Measurements from ENCODE around the gene MAML2. TPM values are rescaled to one million over a fixed set of nuclear protein-coding genes. Genes with fewer than 3 reads are reported as not detected.

Gene MAML2
- total RNA-seq, 1 donor from 2014 or later: 1.3 TPM

DNA sequence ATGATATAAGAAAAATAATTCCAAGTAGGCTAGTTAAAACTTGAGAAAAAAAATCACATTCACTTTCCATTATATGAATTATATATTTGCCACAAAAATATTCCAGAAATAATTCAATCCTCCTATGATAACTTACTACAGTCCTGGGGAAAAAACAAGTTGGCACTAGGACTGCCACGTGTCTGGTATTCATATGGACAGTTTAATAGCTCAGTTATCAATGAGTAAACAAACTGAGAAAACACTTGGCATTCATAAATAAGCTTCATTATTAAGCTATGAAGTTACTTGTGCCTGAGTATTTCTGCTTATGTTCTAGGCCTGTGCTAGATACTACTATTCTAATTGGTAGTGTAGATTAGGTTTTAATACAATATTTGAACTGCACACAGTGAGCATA lies 22.5 kb upstream of the MAML2 start:
- Histone ChIP-seq H3K36me3 (ENCODE audit: control insufficient read depth, insufficient read depth, low read length) (no peaks in the 10 kb centered on the region), H3K27me3 (ENCODE audit: control insufficient read depth, insufficient read depth, low read length) (no peaks in the 10 kb centered on the region), H3K4me3 (ENCODE audit: low read depth, low read length) (no peak overlapping the region)
- TF ChIP-seq, protein P1, sequence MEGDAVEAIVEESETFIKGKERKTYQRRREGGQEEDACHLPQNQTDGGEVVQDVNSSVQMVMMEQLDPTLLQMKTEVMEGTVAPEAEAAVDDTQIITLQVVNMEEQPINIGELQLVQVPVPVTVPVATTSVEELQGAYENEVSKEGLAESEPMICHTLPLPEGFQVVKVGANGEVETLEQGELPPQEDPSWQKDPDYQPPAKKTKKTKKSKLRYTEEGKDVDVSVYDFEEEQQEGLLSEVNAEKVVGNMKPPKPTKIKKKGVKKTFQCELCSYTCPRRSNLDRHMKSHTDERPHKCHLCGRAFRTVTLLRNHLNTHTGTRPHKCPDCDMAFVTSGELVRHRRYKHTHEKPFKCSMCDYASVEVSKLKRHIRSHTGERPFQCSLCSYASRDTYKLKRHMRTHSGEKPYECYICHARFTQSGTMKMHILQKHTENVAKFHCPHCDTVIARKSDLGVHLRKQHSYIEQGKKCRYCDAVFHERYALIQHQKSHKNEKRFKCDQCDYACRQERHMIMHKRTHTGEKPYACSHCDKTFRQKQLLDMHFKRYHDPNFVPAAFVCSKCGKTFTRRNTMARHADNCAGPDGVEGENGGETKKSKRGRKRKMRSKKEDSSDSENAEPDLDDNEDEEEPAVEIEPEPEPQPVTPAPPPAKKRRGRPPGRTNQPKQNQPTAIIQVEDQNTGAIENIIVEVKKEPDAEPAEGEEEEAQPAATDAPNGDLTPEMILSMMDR (IDR thresholded peaks at IDR 0.05; ENCODE audit: insufficient read depth, low read length, severe bottlenecking): no peak
- FAIRE-seq: no peak
- no peak for DNase-seq (ENCODE audit: low read depth)

DNA sequence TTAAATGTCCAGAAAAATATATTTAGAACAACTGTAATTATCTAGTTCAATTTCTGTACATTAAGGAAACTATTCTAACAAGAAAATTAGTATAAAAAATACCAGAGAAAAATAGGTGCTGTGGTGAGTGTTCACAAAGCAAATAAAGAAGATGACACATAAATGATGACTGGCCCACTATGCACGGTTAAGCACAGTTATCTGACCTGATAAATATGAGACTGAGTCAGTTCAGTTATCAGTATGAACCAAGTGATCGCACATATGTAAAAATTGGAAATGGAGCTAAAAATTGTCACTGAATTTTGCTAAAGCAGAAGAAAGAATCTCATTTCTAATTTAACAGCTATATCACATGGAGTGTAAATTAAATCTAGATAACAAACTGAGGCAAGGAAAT lies 18.8 kb upstream of the MAML2 start:
- Histone ChIP-seq H3K4me3 (ENCODE audit: low read depth, low read length) (no peak overlapping the region), H3K27me3 (ENCODE audit: control insufficient read depth, insufficient read depth, low read length) (no peaks in the 10 kb centered on the region), H3K36me3 (ENCODE audit: control insufficient read depth, insufficient read depth, low read length) (no peaks in the 10 kb centered on the region)
- DNase-seq (ENCODE audit: low read depth): no peak
- TF ChIP-seq, protein P1 (IDR thresholded peaks at IDR 0.05; ENCODE audit: insufficient read depth, low read length, severe bottlenecking): no peak
- FAIRE-seq: no peak

DNA sequence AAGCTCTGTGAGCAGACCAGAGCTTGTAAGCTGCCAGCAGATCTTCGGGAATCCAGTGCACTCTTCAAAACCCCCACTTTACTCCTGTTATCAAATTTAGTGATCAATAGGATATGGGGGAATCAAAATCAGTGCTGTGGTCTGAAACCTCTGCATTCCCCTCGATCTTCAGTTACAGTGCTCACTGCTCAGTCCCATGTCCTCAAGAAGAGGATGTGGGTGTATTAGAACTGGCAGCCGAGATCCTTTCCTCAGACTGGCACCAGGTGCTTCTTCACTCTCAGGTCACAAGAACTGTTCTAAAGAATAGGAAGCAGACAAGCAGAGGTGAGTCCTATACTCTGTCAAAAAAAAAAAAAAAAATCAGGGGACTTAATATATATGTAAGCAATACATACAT lies 15.3 kb upstream of the MAML2 start:
- FAIRE-seq: no peak
- Histone ChIP-seq H3K36me3 (ENCODE audit: control insufficient read depth, insufficient read depth, low read length) (no peaks in the 10 kb centered on the region), H3K4me3 (ENCODE audit: low read depth, low read length) (no peak overlapping the region), H3K27me3 (ENCODE audit: control insufficient read depth, insufficient read depth, low read length) (no peaks in the 10 kb centered on the region)
- DNase-seq (ENCODE audit: low read depth): no peak
- TF ChIP-seq, protein P1 (IDR thresholded peaks at IDR 0.05; ENCODE audit: insufficient read depth, low read length, severe bottlenecking): no peak

DNA sequence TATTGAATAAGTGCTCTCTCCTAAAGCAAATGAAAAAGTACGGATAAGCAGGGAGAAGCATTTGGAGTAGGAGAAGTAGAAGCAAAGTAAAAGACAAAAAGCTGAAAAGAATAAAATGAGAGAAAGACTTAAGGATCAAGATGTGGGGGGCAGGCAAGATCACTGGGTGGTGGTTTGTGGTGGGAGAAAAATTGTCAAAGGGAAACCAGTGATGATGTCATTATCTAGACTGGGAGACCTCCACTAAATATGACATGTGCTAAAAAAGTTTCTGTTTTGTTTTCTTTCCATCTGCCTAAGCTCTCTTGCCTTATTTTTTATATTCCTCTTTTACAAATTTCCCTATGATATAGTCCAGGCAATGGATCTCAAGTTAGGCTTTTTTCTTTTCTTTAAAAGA lies 14.8 kb upstream of the MAML2 start:
- no peak for DNase-seq (ENCODE audit: low read depth)
- no peak overlapping the region for H3K4me3 ChIP-seq (ENCODE audit: low read depth, low read length)
- FAIRE-seq: no peak
- TF ChIP-seq, protein P1 (IDR thresholded peaks at IDR 0.05; ENCODE audit: insufficient read depth, low read length, severe bottlenecking): no peak
- no peaks in the 10 kb centered on the region for H3K27me3 ChIP-seq (ENCODE audit: control insufficient read depth, insufficient read depth, low read length)
- no peaks in the 10 kb centered on the region for H3K36me3 ChIP-seq (ENCODE audit: control insufficient read depth, insufficient read depth, low read length)

DNA sequence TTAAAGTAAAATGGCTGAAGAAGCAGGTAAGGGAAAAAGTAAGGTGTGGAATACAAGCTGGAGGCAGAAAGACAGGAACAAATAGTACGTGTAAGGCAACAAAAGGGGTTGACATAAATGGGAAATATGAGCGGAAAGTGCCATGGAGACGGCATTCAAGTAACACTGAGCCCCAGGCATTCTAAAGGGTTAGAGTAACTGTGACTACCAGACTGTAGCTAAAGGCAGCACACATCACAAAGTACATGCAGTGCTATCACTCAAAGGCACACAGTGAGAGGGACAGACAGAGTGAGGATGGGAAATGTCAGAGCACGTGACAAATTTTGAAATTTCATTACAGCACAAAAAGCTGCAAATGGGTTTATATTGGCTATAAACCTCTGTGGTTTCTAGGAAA lies 13.9 kb upstream of the MAML2 start:
- DNase-seq (ENCODE audit: low read depth) (no peak), FAIRE-seq (no peak)
- TF ChIP-seq, protein P1 (IDR thresholded peaks at IDR 0.05; ENCODE audit: insufficient read depth, low read length, severe bottlenecking): no peak
- no peaks in the 10 kb centered on the region for H3K27me3 ChIP-seq (ENCODE audit: control insufficient read depth, insufficient read depth, low read length)
- no peak overlapping the region for H3K4me3 ChIP-seq (ENCODE audit: low read depth, low read length)
- no peaks in the 10 kb centered on the region for H3K36me3 ChIP-seq (ENCODE audit: control insufficient read depth, insufficient read depth, low read length)
